Kidney (tissue), 14 donors: ENCODE results near the gene GATA1. TPM values are rescaled to one million over a fixed set of nuclear protein-coding genes. Genes with fewer than 3 reads are reported as not detected.
A peak's percentile ranks its signal among the peaks of the same experiment; 100 is the strongest.

Experiments
- DNase-seq, 5 donors: peaks; one replicate each; pipeline ENCODE4 v3.0.0-alpha.2; 2013 to 2020
- FAIRE-seq: peaks from 2 replicates; lab custom pipeline; 2012; peaks lifted over from hg19 to GRCh38; lab: Jason Lieb, UNC
- H3K27ac ChIP-seq, 2 donors: one replicate each; pipeline ENCODE4 v1.7.0; 2013; ENCODE audit warnings: low read depth in 2 of 2, low read length in 2 of 2, inconsistent platforms in 1 of 2
- H3K27me3 ChIP-seq: one replicate; pipeline ENCODE4 v1.7.1; 2013; ENCODE audit warnings: low read length, inconsistent platforms; ENCODE audit not compliant: control insufficient read depth, insufficient read depth
- H3K36me3 ChIP-seq, 3 donors: one replicate each; pipeline versions ENCODE4 v1.7.0 to v1.7.1; 2013; ENCODE audit warnings: low read length in 3 of 3, control low read depth in 1 of 3, inconsistent platforms in 1 of 3; ENCODE audit not compliant: insufficient read depth in 3 of 3, control insufficient read depth in 2 of 3
- H3K4me1 ChIP-seq, 3 donors: one replicate each; pipeline versions ENCODE4 v1.7.0 to v1.7.1; 2013; ENCODE audit warnings: low read length in 3 of 3, inconsistent platforms in 1 of 3, low read depth in 1 of 3; ENCODE audit not compliant: control insufficient read depth in 2 of 3, insufficient read depth in 2 of 3
- H3K4me3 ChIP-seq, 3 donors: one replicate each; pipeline versions ENCODE4 v1.7.0 to v1.8.1; 2013; ENCODE audit warnings: low read length in 3 of 3, control low read depth in 1 of 3, inconsistent platforms in 1 of 3
- H3K9ac ChIP-seq, 3 donors: one replicate each; pipeline versions ENCODE4 v1.7.0 to v1.7.1; 2013; ENCODE audit warnings: low read length in 3 of 3, control low read depth in 1 of 3, inconsistent platforms in 1 of 3
- H3K9me3 ChIP-seq, 3 donors: one replicate each; pipeline versions ENCODE4 v1.7.0 to v1.7.1; 2013; ENCODE audit warnings: low read length in 3 of 3, control low read depth in 1 of 3, inconsistent platforms in 1 of 3; ENCODE audit not compliant: control insufficient read depth in 2 of 3, insufficient read depth in 1 of 3
- CTCF ChIP-seq: IDR thresholded peaks from 3 replicates; pipeline ENCODE4 v1.5.1; 2012; ENCODE audit warnings: mild to moderate bottlenecking, moderate library complexity, borderline replicate concordance; ENCODE audit not compliant: insufficient read depth; ENCODE audit errors: extremely low read depth
- intact Hi-C: fragments of 100-400 bp; cut with DNase I; formaldehyde crosslinking; loops from one replicate; pipeline ENCODE4 v1.11.1; 2022
- polyA plus RNA-seq: library from polyadenylated mRNA; stranded (reverse); fragments of 350-450 nt; fragmentation: Illumina TruSeq; extraction: RNeasy Lipid Tissue Mini Kit (QIAGEN cat#74804); gene quantifications from one replicate; pipeline ENCODE4 v1.2.3, GENCODE V29; 2014; ENCODE audit warnings: low read depth, low replicate concordance; ENCODE audit not compliant: insufficient read depth
- total RNA-seq: library from RNA; stranded (reverse); fragmentation: NEBNext Ultra II Directional; extraction: Animal tissue kit (Norgen Biotek cat#: 25700); gene quantifications from one replicate; pipeline ENCODE4 v1.2.1, GENCODE V29; 2021
- donor health status: control.
- donor health status: control.
- donor health status: control.
- donor health status: control.
- donor health status: control.
- donor health status: DM: yes; HTN: yes; CAD: no.
- donor health status: Normal renal cell carcinoma (clear cell type).

GATA1 gene
- total and polyA plus RNA-seq, 2 donors from 2014 or later, result 0.60 TPM; not detected in 1

GRCh38 chrX:48747415-48748016, 38.9 kb upstream of the GATA1 start:
- no peak for TF ChIP-seq CTCF
- intact Hi-C loops, result no loop called here

GRCh38 chrX:48749182-48749581, 37.2 kb upstream of the GATA1 start:
- no peak for FAIRE-seq
- intact Hi-C loops, result no loop called here
- no peak overlapping the region for H3K27ac ChIP-seq

More at GRCh38 chrX:48747415-48748016, 38.9 kb upstream of the GATA1 start:
- Histone ChIP-seq H3K27ac (no peak overlapping the region), H3K4me1 (no peaks in the 10 kb centered on the region), H3K36me3 (no peaks in the 10 kb centered on the region), H3K27me3 (no peaks in the 10 kb centered on the region), H3K9ac (no peak overlapping the region), H3K9me3 (no peaks in the 10 kb centered on the region), H3K4me3 (no peak overlapping the region)
- DNase-seq (peak in 2 of 5 donors; percentile 15 to 35), FAIRE-seq (no peak)

GRCh38 chrX:48751343-48751742, 35.0 kb upstream of the GATA1 start:
- TF ChIP-seq CTCF, result no peak
- intact Hi-C loops, result no loop called here
- no peak for DNase-seq
- Histone ChIP-seq H3K9ac (no peak overlapping the region), H3K36me3 (no peaks in the 10 kb centered on the region), H3K4me3 (no peak overlapping the region), H3K9me3 (no peaks in the 10 kb centered on the region), H3K27ac (no peak overlapping the region), H3K4me1 (no peaks in the 10 kb centered on the region), H3K27me3 (no peaks in the 10 kb centered on the region)
- FAIRE-seq, result no peak

More at GRCh38 chrX:48749182-48749581, 37.2 kb upstream of the GATA1 start:
- no peak for TF ChIP-seq CTCF
- DNase-seq, result no peak
- Histone ChIP-seq H3K27me3 (no peaks in the 10 kb centered on the region), H3K9me3 (no peaks in the 10 kb centered on the region), H3K4me1 (no peaks in the 10 kb centered on the region), H3K9ac (no peak overlapping the region), H3K36me3 (no peaks in the 10 kb centered on the region), H3K4me3 (no peak overlapping the region)

- no peak for TF ChIP-seq CTCF
- H3K4me3 ChIP-seq, result no peak overlapping the region
- H3K27ac ChIP-seq, result no peak overlapping the region
- no peaks in the 10 kb centered on the region for H3K9me3 ChIP-seq
- no peak for FAIRE-seq
- no peak overlapping the region for H3K9ac ChIP-seq
- intact Hi-C loops, result no loop called here
- H3K27me3 ChIP-seq, result no peaks in the 10 kb centered on the region
- no peak for DNase-seq
- no peaks in the 10 kb centered on the region for H3K36me3 ChIP-seq
- no peaks in the 10 kb centered on the region for H3K4me1 ChIP-seq
These were observed 33.9 kb upstream of the GATA1 start for GRCh38 chrX:48752498-48752897.
